Measurements from ENCODE around the gene SLC35F4. TPM values are rescaled to one million over a fixed set of nuclear protein-coding genes. Genes with fewer than 3 reads are reported as not detected.

SLC35F4 gene
- total and polyA plus RNA-seq, 5 donors from 2014 or later = not detected

- H3K27ac ChIP-seq (ENCODE audit: insufficient read depth, low read length, poor library complexity, severe bottlenecking) = no peak overlapping the region
- H3K4me3 ChIP-seq (ENCODE audit: low read depth, low read length) = no peak overlapping the region
- ATAC-seq (ENCODE audit: low read depth in 2 of 2) (no peak), DNase-seq (no peak)
- Mint-ChIP-seq H3K27ac (no peak overlapping the region), H3K4me1 (no peaks in the 10 kb centered on the region), H3K36me3 (no peaks in the 10 kb centered on the region), H3K4me3 (no peak overlapping the region), H3K27me3 (no peaks in the 10 kb centered on the region), H3K9me3 (no peaks in the 10 kb centered on the region)
- H3K9me3 ChIP-seq (ENCODE audit: control insufficient read depth in 2 of 2, low read length in 2 of 2) = no peaks in the 10 kb centered on the region
- no peaks in the 10 kb centered on the region for H3K27me3 ChIP-seq (ENCODE audit: control insufficient read depth, insufficient read depth, low read length)
- H3K4me1 ChIP-seq (ENCODE audit: control insufficient read depth, insufficient read depth, low read length, poor library complexity, severe bottlenecking) = no peaks in the 10 kb centered on the region
- H3K36me3 ChIP-seq (ENCODE audit: control insufficient read depth, insufficient read depth, low read length) = no peaks in the 10 kb centered on the region
Measured at GRCh38 chr14:57574617-57575288, 291.1 kb downstream of the SLC35F4 start.

GRCh38 chr14:57573173-57573572 lies 292.7 kb downstream of the SLC35F4 start:
- Mint-ChIP-seq H3K4me1 (no peaks in the 10 kb centered on the region), H3K27ac (no peak overlapping the region), H3K36me3 (no peaks in the 10 kb centered on the region), H3K4me3 (no peak overlapping the region), H3K27me3 (no peaks in the 10 kb centered on the region), H3K9me3 (peaks cover 0 to 3% (median 0%) of the 10 kb centered on the region in 7 donors)
- H3K4me1 ChIP-seq (ENCODE audit: control insufficient read depth, insufficient read depth, low read length, poor library complexity, severe bottlenecking) = no peaks in the 10 kb centered on the region
- H3K27ac ChIP-seq (ENCODE audit: insufficient read depth, low read length, poor library complexity, severe bottlenecking) = no peak overlapping the region
- H3K36me3 ChIP-seq (ENCODE audit: control insufficient read depth, insufficient read depth, low read length) = no peaks in the 10 kb centered on the region
- no peak overlapping the region for H3K4me3 ChIP-seq (ENCODE audit: low read depth, low read length)
- no peaks in the 10 kb centered on the region for H3K27me3 ChIP-seq (ENCODE audit: control insufficient read depth, insufficient read depth, low read length)
- no peak for DNase-seq
- no peaks in the 10 kb centered on the region for H3K9me3 ChIP-seq (ENCODE audit: control insufficient read depth in 2 of 2, low read length in 2 of 2)
- no peak for ATAC-seq (ENCODE audit: low read depth in 2 of 2)

DNA sequence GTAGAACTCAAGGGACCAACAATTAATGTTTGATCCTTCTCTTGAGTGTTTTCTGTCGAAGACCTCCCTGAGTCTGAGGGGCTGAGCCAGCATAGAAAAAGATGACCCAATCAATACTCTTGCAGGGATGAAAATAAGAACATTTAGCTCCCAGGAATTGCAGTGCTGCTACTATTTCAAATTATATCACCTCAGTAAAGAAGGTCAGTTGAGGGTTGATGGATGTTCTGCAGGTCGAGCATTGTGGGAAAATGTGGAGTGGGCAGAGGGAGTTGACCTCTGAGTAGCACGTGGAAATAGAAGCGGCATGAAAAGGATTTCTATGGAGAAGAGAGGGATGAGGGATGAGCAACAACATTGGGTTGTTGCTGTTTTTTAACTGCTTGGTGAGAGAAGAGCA lies 297.3 kb downstream of the SLC35F4 start:
- no peak overlapping the region for H3K27ac Mint-ChIP-seq
- Histone ChIP-seq H3K36me3 (ENCODE audit: control insufficient read depth, insufficient read depth, low read length) (no peaks in the 10 kb centered on the region), H3K4me1 (ENCODE audit: control insufficient read depth, insufficient read depth, low read length, poor library complexity, severe bottlenecking) (no peaks in the 10 kb centered on the region), H3K27me3 (ENCODE audit: control insufficient read depth, insufficient read depth, low read length) (no peaks in the 10 kb centered on the region), H3K9me3 (ENCODE audit: control insufficient read depth in 2 of 2, low read length in 2 of 2) (no peaks in the 10 kb centered on the region), H3K4me3 (ENCODE audit: low read depth, low read length) (no peak overlapping the region), H3K27ac (ENCODE audit: insufficient read depth, low read length, poor library complexity, severe bottlenecking) (no peak overlapping the region)
- no peaks in the 10 kb centered on the region for H3K4me1 Mint-ChIP-seq
- peaks cover 0 to 4% (median 1%) of the 10 kb centered on the region in 7 donors for H3K9me3 Mint-ChIP-seq
- H3K4me3 Mint-ChIP-seq = no peak overlapping the region
- ATAC-seq (ENCODE audit: low read depth in 2 of 2) (no peak), DNase-seq (no peak)
- no peaks in the 10 kb centered on the region for H3K36me3 Mint-ChIP-seq
- H3K27me3 Mint-ChIP-seq = no peaks in the 10 kb centered on the region

DNA sequence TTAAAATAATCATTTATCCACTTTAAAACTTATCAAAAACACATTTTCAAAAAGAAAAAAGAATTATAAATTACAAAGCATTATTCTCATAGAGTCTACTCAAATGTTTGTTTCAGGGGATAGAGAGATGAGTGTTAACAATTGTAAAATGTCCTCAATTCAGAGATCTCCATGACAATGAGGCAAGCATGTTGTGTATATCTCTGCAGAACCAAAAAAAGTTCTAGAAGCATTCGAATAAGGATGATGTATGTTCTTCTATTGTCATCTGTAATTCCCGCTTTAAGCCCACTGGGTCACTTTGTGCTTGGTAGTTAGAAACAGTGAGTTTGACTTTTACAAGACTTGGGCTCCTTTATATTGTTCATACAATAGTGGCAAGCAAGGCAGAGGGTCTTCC lies 298.7 kb downstream of the SLC35F4 start:
- H3K36me3 ChIP-seq (ENCODE audit: control insufficient read depth, insufficient read depth, low read length) = no peaks in the 10 kb centered on the region
- no peak overlapping the region for H3K27ac Mint-ChIP-seq
- H3K27me3 ChIP-seq (ENCODE audit: control insufficient read depth, insufficient read depth, low read length) = no peaks in the 10 kb centered on the region
- H3K4me3 Mint-ChIP-seq = no peak overlapping the region
- no peaks in the 10 kb centered on the region for H3K4me1 ChIP-seq (ENCODE audit: control insufficient read depth, insufficient read depth, low read length, poor library complexity, severe bottlenecking)
- H3K9me3 ChIP-seq (ENCODE audit: control insufficient read depth in 2 of 2, low read length in 2 of 2) = no peaks in the 10 kb centered on the region
- H3K27me3 Mint-ChIP-seq = peaks cover 1% of the 10 kb centered on the region
- peaks cover 0 to 4% (median 1%) of the 10 kb centered on the region in 7 donors for H3K9me3 Mint-ChIP-seq
- H3K27ac ChIP-seq (ENCODE audit: insufficient read depth, low read length, poor library complexity, severe bottlenecking) = no peak overlapping the region
- DNase-seq (no peak), ATAC-seq (ENCODE audit: low read depth in 2 of 2) (no peak)
- no peaks in the 10 kb centered on the region for H3K4me1 Mint-ChIP-seq
- H3K4me3 ChIP-seq (ENCODE audit: low read depth, low read length) = no peak overlapping the region
- no peaks in the 10 kb centered on the region for H3K36me3 Mint-ChIP-seq

DNA sequence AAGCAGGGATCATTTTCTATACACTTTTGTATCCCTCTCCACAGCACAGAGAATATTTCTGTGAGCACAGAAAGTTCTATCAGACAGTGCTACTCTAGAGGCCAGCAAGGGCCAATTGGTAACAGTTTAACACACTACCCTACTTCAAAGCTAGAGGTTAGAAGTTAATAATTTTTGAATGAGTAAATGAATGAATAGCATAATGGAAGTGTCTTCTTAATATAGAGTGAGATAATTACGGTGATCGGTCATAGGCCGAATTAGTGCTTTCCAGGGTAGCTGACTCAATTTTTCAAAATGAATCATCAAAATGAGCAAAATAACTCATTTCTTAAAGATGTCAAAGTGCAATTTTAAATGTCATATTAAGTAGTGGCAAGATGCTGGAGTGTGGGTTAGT lies 305.2 kb downstream of the SLC35F4 start:
- Mint-ChIP-seq H3K27me3 (peaks cover 4% of the 10 kb centered on the region), H3K36me3 (no peaks in the 10 kb centered on the region), H3K4me3 (no peak overlapping the region), H3K9me3 (peaks cover 0 to 4% (median 2%) of the 10 kb centered on the region in 7 donors), H3K4me1 (no peaks in the 10 kb centered on the region), H3K27ac (no peak overlapping the region)
- Histone ChIP-seq H3K27me3 (ENCODE audit: control insufficient read depth, insufficient read depth, low read length) (no peaks in the 10 kb centered on the region), H3K4me3 (ENCODE audit: low read depth, low read length) (no peak overlapping the region), H3K4me1 (ENCODE audit: control insufficient read depth, insufficient read depth, low read length, poor library complexity, severe bottlenecking) (no peaks in the 10 kb centered on the region), H3K36me3 (ENCODE audit: control insufficient read depth, insufficient read depth, low read length) (no peaks in the 10 kb centered on the region), H3K27ac (ENCODE audit: insufficient read depth, low read length, poor library complexity, severe bottlenecking) (no peak overlapping the region), H3K9me3 (ENCODE audit: control insufficient read depth in 2 of 2, low read length in 2 of 2) (no peaks in the 10 kb centered on the region)
- ATAC-seq (ENCODE audit: low read depth in 2 of 2) (no peak), DNase-seq (no peak)

GRCh38 chr14:57559576-57559975 lies 306.3 kb downstream of the SLC35F4 start:
- Mint-ChIP-seq H3K36me3 (no peaks in the 10 kb centered on the region), H3K4me3 (no peak overlapping the region), H3K9me3 (peaks cover 0 to 8% (median 3%) of the 10 kb centered on the region in 7 donors), H3K4me1 (no peaks in the 10 kb centered on the region), H3K27me3 (peaks cover 4% of the 10 kb centered on the region), H3K27ac (no peak overlapping the region)
- Histone ChIP-seq H3K27me3 (ENCODE audit: control insufficient read depth, insufficient read depth, low read length) (no peaks in the 10 kb centered on the region), H3K9me3 (ENCODE audit: control insufficient read depth in 2 of 2, low read length in 2 of 2) (no peaks in the 10 kb centered on the region), H3K36me3 (ENCODE audit: control insufficient read depth, insufficient read depth, low read length) (no peaks in the 10 kb centered on the region), H3K27ac (ENCODE audit: insufficient read depth, low read length, poor library complexity, severe bottlenecking) (no peak overlapping the region), H3K4me1 (ENCODE audit: control insufficient read depth, insufficient read depth, low read length, poor library complexity, severe bottlenecking) (no peaks in the 10 kb centered on the region), H3K4me3 (ENCODE audit: low read depth, low read length) (no peak overlapping the region)
- ATAC-seq (ENCODE audit: low read depth in 2 of 2) (no peak), DNase-seq (no peak)

GRCh38 chr14:57549765-57550420 lies 316.0 kb downstream of the SLC35F4 start:
- H3K27me3 ChIP-seq (ENCODE audit: control insufficient read depth, insufficient read depth, low read length) = no peaks in the 10 kb centered on the region
- no peak for DNase-seq
- H3K4me3 ChIP-seq (ENCODE audit: low read depth, low read length) = no peak overlapping the region
- H3K27me3 Mint-ChIP-seq = no peaks in the 10 kb centered on the region
- peaks cover 0 to 11% of the 10 kb centered on the region in 2 experiments for H3K9me3 ChIP-seq (ENCODE audit: control insufficient read depth in 2 of 2, low read length in 2 of 2)
- H3K36me3 ChIP-seq (ENCODE audit: control insufficient read depth, insufficient read depth, low read length) = no peaks in the 10 kb centered on the region
- no peak overlapping the region for H3K4me3 Mint-ChIP-seq
- peaks cover 0 to 30% (median 7%) of the 10 kb centered on the region in 7 donors for H3K9me3 Mint-ChIP-seq
- no peaks in the 10 kb centered on the region for H3K36me3 Mint-ChIP-seq
- H3K4me1 Mint-ChIP-seq = no peaks in the 10 kb centered on the region
- H3K4me1 ChIP-seq (ENCODE audit: control insufficient read depth, insufficient read depth, low read length, poor library complexity, severe bottlenecking) = no peaks in the 10 kb centered on the region
- H3K27ac Mint-ChIP-seq = no peak overlapping the region
- H3K27ac ChIP-seq (ENCODE audit: insufficient read depth, low read length, poor library complexity, severe bottlenecking) = no peak overlapping the region
- ATAC-seq (ENCODE audit: low read depth in 2 of 2) = no peak

All from CD4-positive, CD25-positive, alpha-beta regulatory T cell (primary cell).